H9 (cell line): Measurements from ENCODE around the gene C1QB. TPM values are rescaled to one million over a fixed set of nuclear protein-coding genes. Genes with fewer than 3 reads are reported as not detected.

ENCODE experiments used
- DNase-seq: peaks from one replicate; pipeline ENCODE4 v3.0.0-alpha.2; 2017
- H2AFZ ChIP-seq: one replicate; pipeline ENCODE4 v1.6.1; 2013; ENCODE audit warnings: mild to moderate bottlenecking, low read length, control low read depth, moderate library complexity
- H2AK5ac ChIP-seq: 2 replicates; pipeline ENCODE4 v1.6.1; 2013; ENCODE audit warnings: low read length, control low read depth, mixed read lengths; ENCODE audit not compliant: insufficient read length
- H2BK120ac ChIP-seq: one replicate; pipeline ENCODE4 v1.6.1; 2013; ENCODE audit warnings: low read depth, mild to moderate bottlenecking, low read length, control low read depth, inconsistent platforms; ENCODE audit not compliant: poor library complexity, severe bottlenecking
- H2BK12ac ChIP-seq: 2 replicates; pipeline ENCODE4 v1.6.1; 2013; ENCODE audit warnings: low read length, control low read depth, mixed read lengths, low read depth; ENCODE audit not compliant: insufficient read length
- H2BK15ac ChIP-seq: 2 replicates; pipeline ENCODE4 v1.6.1; 2013; ENCODE audit warnings: low read depth, low read length, control low read depth
- H2BK20ac ChIP-seq: one replicate; pipeline ENCODE4 v1.6.1; 2013; ENCODE audit warnings: low read depth, mild to moderate bottlenecking, low read length, control low read depth, inconsistent platforms; ENCODE audit not compliant: poor library complexity, severe bottlenecking
- H2BK5ac ChIP-seq: 2 replicates; pipeline ENCODE4 v1.6.1; 2013; ENCODE audit warnings: low read length, control low read depth, mixed read lengths; ENCODE audit not compliant: insufficient read length
- H3K14ac ChIP-seq: 2 replicates; pipeline ENCODE4 v1.6.1; 2013; ENCODE audit warnings: low read length, control low read depth; ENCODE audit not compliant: insufficient read depth
- H3K18ac ChIP-seq: 2 replicates; pipeline ENCODE4 v1.6.1; 2013; ENCODE audit warnings: low read depth, mild to moderate bottlenecking, mixed read lengths, low read length, control low read depth; ENCODE audit not compliant: insufficient read length
- H3K23ac ChIP-seq: 2 replicates; pipeline ENCODE4 v1.6.1; 2013; ENCODE audit warnings: low read length, control low read depth, mixed read lengths, low read depth; ENCODE audit not compliant: insufficient read length
- H3K23me2 ChIP-seq: 2 replicates; pipeline ENCODE4 v1.6.1; 2013; ENCODE audit warnings: low read depth, mild to moderate bottlenecking, mixed read lengths, low read length, control low read depth; ENCODE audit not compliant: insufficient read length, poor library complexity, severe bottlenecking
- H3K27ac ChIP-seq: 2 replicates; pipeline ENCODE4 v1.5.1; 2013; ENCODE audit warnings: low read length, control low read depth, mixed read lengths, low read depth; ENCODE audit not compliant: insufficient read length
- H3K27me3 ChIP-seq: 2 replicates; pipeline ENCODE4 v1.6.1; 2013; ENCODE audit warnings: low read length, control low read depth, inconsistent platforms; ENCODE audit not compliant: insufficient read depth
- H3K4ac ChIP-seq: 2 replicates; pipeline ENCODE4 v1.6.1; 2013; ENCODE audit warnings: low read depth, mild to moderate bottlenecking, control low read depth, inconsistent platforms, low read length, moderate library complexity
- H3K4me1 ChIP-seq: 2 replicates; pipeline ENCODE4 v1.6.1; 2013; ENCODE audit warnings: low read length, control low read depth, inconsistent platforms; ENCODE audit not compliant: insufficient read depth
- H3K4me2 ChIP-seq: 2 replicates; pipeline ENCODE4 v1.6.1; 2013; ENCODE audit warnings: low read length, control low read depth, mixed read lengths; ENCODE audit not compliant: insufficient read length, insufficient read depth
- H3K56ac ChIP-seq: 2 replicates; pipeline ENCODE4 v1.6.1; 2013; ENCODE audit warnings: low read depth, mild to moderate bottlenecking, mixed read lengths, low read length, control low read depth; ENCODE audit not compliant: insufficient read length
- H3K79me1 ChIP-seq: 2 replicates; pipeline ENCODE4 v1.6.1; 2013; ENCODE audit warnings: low read depth, mild to moderate bottlenecking, moderate library complexity, low read length, control low read depth, inconsistent platforms; ENCODE audit not compliant: insufficient read depth, poor library complexity, severe bottlenecking
- H3K79me2 ChIP-seq: 2 replicates; pipeline ENCODE4 v1.6.1; 2013; ENCODE audit warnings: low read length, control low read depth, inconsistent platforms; ENCODE audit not compliant: insufficient read depth
- H3K9ac ChIP-seq: 2 replicates; pipeline ENCODE4 v1.6.1; 2013; ENCODE audit warnings: low read length, control low read depth, mixed read lengths; ENCODE audit not compliant: insufficient read length; ENCODE audit errors: extremely low read depth
- H3K9me3 ChIP-seq: one replicate; pipeline ENCODE4 v1.6.1; 2013; ENCODE audit warnings: low read depth, low read length, inconsistent platforms; ENCODE audit not compliant: control insufficient read depth
- H3T11ph ChIP-seq: one replicate; pipeline ENCODE4 v1.6.1; 2013; ENCODE audit warnings: mild to moderate bottlenecking, low read length, control low read depth, inconsistent platforms
- H4K20me1 ChIP-seq: one replicate; pipeline ENCODE4 v1.6.1; 2013; ENCODE audit not compliant: control insufficient read depth, insufficient read length, insufficient read depth
- H4K5ac ChIP-seq: 2 replicates; pipeline ENCODE4 v1.6.1; 2013; ENCODE audit warnings: low read depth, mild to moderate bottlenecking, mixed read lengths, low read length, control low read depth; ENCODE audit not compliant: insufficient read length
- H4K8ac ChIP-seq: replicated peaks from 2 replicates; pipeline ENCODE4 v1.6.1; 2013; ENCODE audit warnings: low read length, control low read depth, mixed read lengths, low read depth; ENCODE audit not compliant: insufficient read length
- H4K91ac ChIP-seq: 2 replicates; pipeline ENCODE4 v1.6.1; 2013; ENCODE audit warnings: low read depth, mild to moderate bottlenecking, moderate library complexity, mixed read lengths, low read length, control low read depth; ENCODE audit not compliant: insufficient read length
- H3K27ac Mint-ChIP-seq, 3 experiments: 2 replicates in 2 of 3; 3 replicates in 1 of 3; pipeline ENCODE4 v1.8.0; 2020 to 2021; ENCODE audit warnings: mixed read lengths in 3 of 3, mild to moderate bottlenecking in 1 of 3, moderate library complexity in 1 of 3
- H3K27me3 Mint-ChIP-seq: 2 replicates; pipeline ENCODE4 v1.8.0; 2021; ENCODE audit warnings: low read depth, mild to moderate bottlenecking, moderate library complexity, mixed read lengths
- H3K36me3 Mint-ChIP-seq, 3 experiments: 2 replicates in 2 of 3; 3 replicates in 1 of 3; pipeline ENCODE4 v1.8.0; 2020 to 2021; ENCODE audit warnings: low read depth in 3 of 3, mixed read lengths in 3 of 3; ENCODE audit not compliant: insufficient read depth in 1 of 3
- H3K4me1 Mint-ChIP-seq, 2 experiments: 2 replicates each; pipeline ENCODE4 v1.8.0; 2020; ENCODE audit warnings: mixed read lengths in 2 of 2
- H3K4me3 Mint-ChIP-seq, 2 experiments: 2 replicates in 1 of 2; 3 replicates in 1 of 2; pipeline ENCODE4 v1.8.0; 2020 to 2021; ENCODE audit warnings: mild to moderate bottlenecking in 2 of 2, mixed read lengths in 2 of 2, moderate library complexity in 1 of 2
- H3K9me3 Mint-ChIP-seq, 2 experiments: 2 replicates in 1 of 2; 3 replicates in 1 of 2; pipeline ENCODE4 v1.8.0; 2020; ENCODE audit warnings: mild to moderate bottlenecking in 2 of 2, mixed read lengths in 2 of 2, moderate library complexity in 1 of 2
- WGBS: extraction: QIAGEN DNeasy Blood & Tissue Kit; methylation state at CpG from one replicate; pipeline ENCODE4 v1.1.7; 2013; ENCODE audit warnings: missing lambda C conversion rate, low lambda C conversion rate, mixed read lengths; ENCODE audit not compliant: insufficient read length; ENCODE audit errors: extremely low coverage; 5-methylcytosine and 5-hydroxymethylcytosine counted together
- total RNA-seq: library from RNA; stranded (reverse); gene quantifications from 2 replicates; pipeline ENCODE4 v1.2.1, GENCODE V29; 2021
- TF ChIP-seq, protein P1 (sequence below): fragments of 200-600 bp; sonication (generic); conservative IDR thresholded peaks from 3 replicates; pipeline ENCODE4 v1.8.0; 2021; ENCODE audit warnings: antibody characterized with exemption, mild to moderate bottlenecking

The C1QB gene
- total RNA-seq, 1 experiment from 2014 or later, result not detected

DNA sequence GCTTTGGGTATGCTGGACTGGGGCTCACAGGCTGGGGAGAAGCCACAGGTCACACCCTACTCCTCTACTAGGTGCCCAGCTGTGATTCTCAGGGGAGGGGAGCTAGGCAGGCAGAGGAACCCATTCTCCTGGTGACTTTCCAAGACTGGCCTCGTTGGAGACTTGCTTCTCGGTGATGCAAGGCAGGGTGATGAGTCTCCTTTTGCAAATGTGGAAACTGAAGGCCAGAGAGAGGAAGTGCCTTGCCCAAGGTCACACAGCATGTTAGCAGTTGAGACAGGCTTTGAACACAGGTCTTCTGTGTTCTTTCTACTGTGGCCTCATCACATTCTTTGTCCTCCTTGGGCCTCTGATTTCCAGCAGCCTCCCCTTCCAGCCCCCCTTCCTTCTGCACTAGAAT, 37.1 kb upstream of the C1QB start:
- no CpG with 5 or more reads among the region's 2 CpGs for WGBS
- Histone ChIP-seq H3K27me3 (no peaks in the 10 kb centered on the region), H2AFZ (no peak overlapping the region)

More for the DNA sequence above, 37.1 kb upstream of the C1QB start:
- H3T11ph ChIP-seq, result no peak overlapping the region
- H3K18ac ChIP-seq, result no peak overlapping the region
- no peaks in the 10 kb centered on the region for H3K36me3 Mint-ChIP-seq
- no peak for DNase-seq
- H3K27ac Mint-ChIP-seq, result no peak overlapping the region
- no peaks in the 10 kb centered on the region for H3K9me3 ChIP-seq
- no peak overlapping the region for H4K91ac ChIP-seq
- H3K4me1 Mint-ChIP-seq, result peaks cover 15 to 48% of the 10 kb centered on the region in 2 experiments
- H2BK20ac ChIP-seq, result no peak overlapping the region
- no peaks in the 10 kb centered on the region for H3K79me1 ChIP-seq
- H2BK15ac ChIP-seq, result no peak overlapping the region
- TF ChIP-seq, protein P1, sequence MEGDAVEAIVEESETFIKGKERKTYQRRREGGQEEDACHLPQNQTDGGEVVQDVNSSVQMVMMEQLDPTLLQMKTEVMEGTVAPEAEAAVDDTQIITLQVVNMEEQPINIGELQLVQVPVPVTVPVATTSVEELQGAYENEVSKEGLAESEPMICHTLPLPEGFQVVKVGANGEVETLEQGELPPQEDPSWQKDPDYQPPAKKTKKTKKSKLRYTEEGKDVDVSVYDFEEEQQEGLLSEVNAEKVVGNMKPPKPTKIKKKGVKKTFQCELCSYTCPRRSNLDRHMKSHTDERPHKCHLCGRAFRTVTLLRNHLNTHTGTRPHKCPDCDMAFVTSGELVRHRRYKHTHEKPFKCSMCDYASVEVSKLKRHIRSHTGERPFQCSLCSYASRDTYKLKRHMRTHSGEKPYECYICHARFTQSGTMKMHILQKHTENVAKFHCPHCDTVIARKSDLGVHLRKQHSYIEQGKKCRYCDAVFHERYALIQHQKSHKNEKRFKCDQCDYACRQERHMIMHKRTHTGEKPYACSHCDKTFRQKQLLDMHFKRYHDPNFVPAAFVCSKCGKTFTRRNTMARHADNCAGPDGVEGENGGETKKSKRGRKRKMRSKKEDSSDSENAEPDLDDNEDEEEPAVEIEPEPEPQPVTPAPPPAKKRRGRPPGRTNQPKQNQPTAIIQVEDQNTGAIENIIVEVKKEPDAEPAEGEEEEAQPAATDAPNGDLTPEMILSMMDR, result no peak
- no peak overlapping the region for H3K14ac ChIP-seq
- H2BK120ac ChIP-seq, result no peak overlapping the region
- H3K4me2 ChIP-seq, result no peak overlapping the region
- H4K5ac ChIP-seq, result no peak overlapping the region
- H3K23ac ChIP-seq, result no peak overlapping the region
- H3K27me3 Mint-ChIP-seq, result peaks cover 43% of the 10 kb centered on the region
- no peaks in the 10 kb centered on the region for H3K79me2 ChIP-seq
- H3K4me3 Mint-ChIP-seq, result no peak overlapping the region
- H3K4ac ChIP-seq, result no peak overlapping the region
- no peak overlapping the region for H3K9ac ChIP-seq
- H2AK5ac ChIP-seq, result no peak overlapping the region
- H3K4me1 ChIP-seq, result no peaks in the 10 kb centered on the region; the same call in 1 of the 2 replicates
- no peak overlapping the region for H3K56ac ChIP-seq
- no peak overlapping the region for H4K8ac ChIP-seq
- peaks cover 0 to 2% of the 10 kb centered on the region in 2 experiments; a peak in 2 of 5 replicates for H3K9me3 Mint-ChIP-seq
- no peaks in the 10 kb centered on the region for H3K23me2 ChIP-seq
- no peak overlapping the region for H2BK12ac ChIP-seq
- H2BK5ac ChIP-seq, result no peak overlapping the region
- no peak overlapping the region for H3K27ac ChIP-seq
- no peaks in the 10 kb centered on the region for H4K20me1 ChIP-seq
